ENCODE data around the gene FBXL7.

DNA sequence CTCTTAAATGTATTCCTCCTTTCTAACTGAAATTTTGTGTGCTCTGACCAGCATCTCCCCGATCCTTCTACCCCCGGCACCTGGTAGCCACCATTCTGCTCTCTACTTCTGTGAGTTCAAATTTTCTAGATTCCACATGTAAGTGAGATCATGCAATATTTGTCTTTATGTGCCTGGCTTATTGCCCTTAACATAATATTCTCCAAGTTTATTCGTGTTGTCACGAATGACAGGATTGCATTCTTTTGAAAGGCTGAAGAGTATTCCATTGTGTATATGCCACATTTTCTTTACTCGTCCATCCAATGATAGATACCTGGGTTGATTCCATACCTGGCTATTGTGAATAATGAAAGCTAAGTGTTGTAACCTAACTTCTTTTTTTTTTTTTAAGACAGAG lies 29.0 kb downstream of the FBXL7 start:
- TF ChIP-seq, protein P1, sequence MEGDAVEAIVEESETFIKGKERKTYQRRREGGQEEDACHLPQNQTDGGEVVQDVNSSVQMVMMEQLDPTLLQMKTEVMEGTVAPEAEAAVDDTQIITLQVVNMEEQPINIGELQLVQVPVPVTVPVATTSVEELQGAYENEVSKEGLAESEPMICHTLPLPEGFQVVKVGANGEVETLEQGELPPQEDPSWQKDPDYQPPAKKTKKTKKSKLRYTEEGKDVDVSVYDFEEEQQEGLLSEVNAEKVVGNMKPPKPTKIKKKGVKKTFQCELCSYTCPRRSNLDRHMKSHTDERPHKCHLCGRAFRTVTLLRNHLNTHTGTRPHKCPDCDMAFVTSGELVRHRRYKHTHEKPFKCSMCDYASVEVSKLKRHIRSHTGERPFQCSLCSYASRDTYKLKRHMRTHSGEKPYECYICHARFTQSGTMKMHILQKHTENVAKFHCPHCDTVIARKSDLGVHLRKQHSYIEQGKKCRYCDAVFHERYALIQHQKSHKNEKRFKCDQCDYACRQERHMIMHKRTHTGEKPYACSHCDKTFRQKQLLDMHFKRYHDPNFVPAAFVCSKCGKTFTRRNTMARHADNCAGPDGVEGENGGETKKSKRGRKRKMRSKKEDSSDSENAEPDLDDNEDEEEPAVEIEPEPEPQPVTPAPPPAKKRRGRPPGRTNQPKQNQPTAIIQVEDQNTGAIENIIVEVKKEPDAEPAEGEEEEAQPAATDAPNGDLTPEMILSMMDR (conservative IDR thresholded peaks at IDR 0.05; ENCODE audit: low read depth in 2 of 2): no peak
- no peak for TF ChIP-seq EZH2 (IDR thresholded peaks at IDR 0.05; ENCODE audit: low read depth, unreplicated experiment)
- TF ChIP-seq, protein P2, sequence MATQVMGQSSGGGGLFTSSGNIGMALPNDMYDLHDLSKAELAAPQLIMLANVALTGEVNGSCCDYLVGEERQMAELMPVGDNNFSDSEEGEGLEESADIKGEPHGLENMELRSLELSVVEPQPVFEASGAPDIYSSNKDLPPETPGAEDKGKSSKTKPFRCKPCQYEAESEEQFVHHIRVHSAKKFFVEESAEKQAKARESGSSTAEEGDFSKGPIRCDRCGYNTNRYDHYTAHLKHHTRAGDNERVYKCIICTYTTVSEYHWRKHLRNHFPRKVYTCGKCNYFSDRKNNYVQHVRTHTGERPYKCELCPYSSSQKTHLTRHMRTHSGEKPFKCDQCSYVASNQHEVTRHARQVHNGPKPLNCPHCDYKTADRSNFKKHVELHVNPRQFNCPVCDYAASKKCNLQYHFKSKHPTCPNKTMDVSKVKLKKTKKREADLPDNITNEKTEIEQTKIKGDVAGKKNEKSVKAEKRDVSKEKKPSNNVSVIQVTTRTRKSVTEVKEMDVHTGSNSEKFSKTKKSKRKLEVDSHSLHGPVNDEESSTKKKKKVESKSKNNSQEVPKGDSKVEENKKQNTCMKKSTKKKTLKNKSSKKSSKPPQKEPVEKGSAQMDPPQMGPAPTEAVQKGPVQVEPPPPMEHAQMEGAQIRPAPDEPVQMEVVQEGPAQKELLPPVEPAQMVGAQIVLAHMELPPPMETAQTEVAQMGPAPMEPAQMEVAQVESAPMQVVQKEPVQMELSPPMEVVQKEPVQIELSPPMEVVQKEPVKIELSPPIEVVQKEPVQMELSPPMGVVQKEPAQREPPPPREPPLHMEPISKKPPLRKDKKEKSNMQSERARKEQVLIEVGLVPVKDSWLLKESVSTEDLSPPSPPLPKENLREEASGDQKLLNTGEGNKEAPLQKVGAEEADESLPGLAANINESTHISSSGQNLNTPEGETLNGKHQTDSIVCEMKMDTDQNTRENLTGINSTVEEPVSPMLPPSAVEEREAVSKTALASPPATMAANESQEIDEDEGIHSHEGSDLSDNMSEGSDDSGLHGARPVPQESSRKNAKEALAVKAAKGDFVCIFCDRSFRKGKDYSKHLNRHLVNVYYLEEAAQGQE (IDR thresholded peaks at IDR 0.05; ENCODE audit: unreplicated experiment): no peak
- TF ChIP-seq POLR2AphosphoS5 (IDR thresholded peaks at IDR 0.05; ENCODE audit: low read depth): no peak
